ENCODE measurements around the gene TAF4.

The TAF4 gene

DNA sequence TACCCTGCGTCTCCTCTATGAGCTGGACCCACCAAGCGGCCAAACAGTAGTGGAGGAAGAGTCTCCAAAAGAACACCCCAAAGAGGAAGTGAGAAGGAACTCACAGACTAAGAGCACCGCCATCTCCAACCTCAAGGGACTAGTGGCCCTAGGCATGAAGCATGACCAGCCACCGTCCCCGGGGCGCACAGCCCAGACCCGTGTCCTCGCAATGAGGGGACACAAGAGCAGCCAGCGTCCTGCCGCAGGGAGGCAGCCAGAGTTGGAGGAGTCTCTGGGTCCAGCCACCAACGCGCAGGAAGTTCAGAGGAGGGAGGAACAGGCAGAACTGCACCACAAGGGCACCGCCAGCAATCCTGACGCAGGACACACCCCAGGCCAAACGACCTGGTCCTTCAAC lies 72.6 kb downstream of the TAF4 start:
- no peak for ATAC-seq
- TF ChIP-seq TCF4 (CRISPR knock-in tag; IDR thresholded peaks at IDR 0.05; ENCODE audit: borderline replicate concordance) (no peak), ISL1 (CRISPR knock-in tag; IDR thresholded peaks at IDR 0.05) (no peak), ZNF8 (CRISPR knock-in tag; IDR thresholded peaks at IDR 0.05) (no peak), OSR1 (CRISPR knock-in tag; IDR thresholded peaks at IDR 0.05) (no peak), ZC3H10 (CRISPR knock-in tag; IDR thresholded peaks at IDR 0.05) (no peak), PPARA (CRISPR knock-in tag; IDR thresholded peaks at IDR 0.05; ENCODE audit: borderline replicate concordance) (no peak), CSDC2 (CRISPR knock-in tag; IDR thresholded peaks at IDR 0.05) (no peak), SNAI2 (CRISPR knock-in tag; IDR thresholded peaks at IDR 0.05) (no peak), ARNTL (CRISPR knock-in tag; IDR thresholded peaks at IDR 0.05; ENCODE audit: borderline replicate concordance, low read depth) (no peak), ZNF70 (CRISPR knock-in tag; IDR thresholded peaks at IDR 0.05) (no peak), ESRRG (CRISPR knock-in tag; IDR thresholded peaks at IDR 0.05) (no peak), ZFP3 (CRISPR knock-in tag; IDR thresholded peaks at IDR 0.05) (no peak), ZNF565 (CRISPR knock-in tag; conservative IDR thresholded peaks at IDR 0.05; ENCODE audit: low read depth) (no peak)
- TF ChIP-seq, protein P1, sequence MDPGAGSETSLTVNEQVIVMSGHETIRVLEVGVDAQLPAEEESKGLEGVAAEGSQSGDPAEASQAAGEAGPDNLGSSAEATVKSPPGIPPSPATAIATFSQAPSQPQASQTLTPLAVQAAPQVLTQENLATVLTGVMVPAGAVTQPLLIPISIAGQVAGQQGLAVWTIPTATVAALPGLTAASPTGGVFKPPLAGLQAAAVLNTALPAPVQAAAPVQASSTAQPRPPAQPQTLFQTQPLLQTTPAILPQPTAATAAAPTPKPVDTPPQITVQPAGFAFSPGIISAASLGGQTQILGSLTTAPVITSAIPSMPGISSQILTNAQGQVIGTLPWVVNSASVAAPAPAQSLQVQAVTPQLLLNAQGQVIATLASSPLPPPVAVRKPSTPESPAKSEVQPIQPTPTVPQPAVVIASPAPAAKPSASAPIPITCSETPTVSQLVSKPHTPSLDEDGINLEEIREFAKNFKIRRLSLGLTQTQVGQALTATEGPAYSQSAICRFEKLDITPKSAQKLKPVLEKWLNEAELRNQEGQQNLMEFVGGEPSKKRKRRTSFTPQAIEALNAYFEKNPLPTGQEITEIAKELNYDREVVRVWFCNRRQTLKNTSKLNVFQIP (CRISPR knock-in tag; IDR thresholded peaks at IDR 0.05; ENCODE audit: borderline replicate concordance, low read depth), result no peak
- TF ChIP-seq, protein P2, sequence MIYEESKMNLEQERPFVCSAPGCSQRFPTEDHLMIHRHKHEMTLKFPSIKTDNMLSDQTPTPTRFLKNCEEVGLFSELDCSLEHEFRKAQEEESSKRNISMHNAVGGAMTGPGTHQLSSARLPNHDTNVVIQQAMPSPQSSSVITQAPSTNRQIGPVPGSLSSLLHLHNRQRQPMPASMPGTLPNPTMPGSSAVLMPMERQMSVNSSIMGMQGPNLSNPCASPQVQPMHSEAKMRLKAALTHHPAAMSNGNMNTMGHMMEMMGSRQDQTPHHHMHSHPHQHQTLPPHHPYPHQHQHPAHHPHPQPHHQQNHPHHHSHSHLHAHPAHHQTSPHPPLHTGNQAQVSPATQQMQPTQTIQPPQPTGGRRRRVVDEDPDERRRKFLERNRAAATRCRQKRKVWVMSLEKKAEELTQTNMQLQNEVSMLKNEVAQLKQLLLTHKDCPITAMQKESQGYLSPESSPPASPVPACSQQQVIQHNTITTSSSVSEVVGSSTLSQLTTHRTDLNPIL (CRISPR knock-in tag; IDR thresholded peaks at IDR 0.05; ENCODE audit: low read depth), result no peak
- TF ChIP-seq, protein P3, sequence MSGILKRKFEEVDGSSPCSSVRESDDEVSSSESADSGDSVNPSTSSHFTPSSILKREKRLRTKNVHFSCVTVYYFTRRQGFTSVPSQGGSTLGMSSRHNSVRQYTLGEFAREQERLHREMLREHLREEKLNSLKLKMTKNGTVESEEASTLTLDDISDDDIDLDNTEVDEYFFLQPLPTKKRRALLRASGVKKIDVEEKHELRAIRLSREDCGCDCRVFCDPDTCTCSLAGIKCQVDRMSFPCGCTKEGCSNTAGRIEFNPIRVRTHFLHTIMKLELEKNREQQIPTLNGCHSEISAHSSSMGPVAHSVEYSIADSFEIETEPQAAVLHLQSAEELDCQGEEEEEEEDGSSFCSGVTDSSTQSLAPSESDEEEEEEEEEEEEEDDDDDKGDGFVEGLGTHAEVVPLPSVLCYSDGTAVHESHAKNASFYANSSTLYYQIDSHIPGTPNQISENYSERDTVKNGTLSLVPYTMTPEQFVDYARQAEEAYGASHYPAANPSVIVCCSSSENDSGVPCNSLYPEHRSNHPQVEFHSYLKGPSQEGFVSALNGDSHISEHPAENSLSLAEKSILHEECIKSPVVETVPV (CRISPR knock-in tag; IDR thresholded peaks at IDR 0.05), result no peak
- TF ChIP-seq, protein P4, sequence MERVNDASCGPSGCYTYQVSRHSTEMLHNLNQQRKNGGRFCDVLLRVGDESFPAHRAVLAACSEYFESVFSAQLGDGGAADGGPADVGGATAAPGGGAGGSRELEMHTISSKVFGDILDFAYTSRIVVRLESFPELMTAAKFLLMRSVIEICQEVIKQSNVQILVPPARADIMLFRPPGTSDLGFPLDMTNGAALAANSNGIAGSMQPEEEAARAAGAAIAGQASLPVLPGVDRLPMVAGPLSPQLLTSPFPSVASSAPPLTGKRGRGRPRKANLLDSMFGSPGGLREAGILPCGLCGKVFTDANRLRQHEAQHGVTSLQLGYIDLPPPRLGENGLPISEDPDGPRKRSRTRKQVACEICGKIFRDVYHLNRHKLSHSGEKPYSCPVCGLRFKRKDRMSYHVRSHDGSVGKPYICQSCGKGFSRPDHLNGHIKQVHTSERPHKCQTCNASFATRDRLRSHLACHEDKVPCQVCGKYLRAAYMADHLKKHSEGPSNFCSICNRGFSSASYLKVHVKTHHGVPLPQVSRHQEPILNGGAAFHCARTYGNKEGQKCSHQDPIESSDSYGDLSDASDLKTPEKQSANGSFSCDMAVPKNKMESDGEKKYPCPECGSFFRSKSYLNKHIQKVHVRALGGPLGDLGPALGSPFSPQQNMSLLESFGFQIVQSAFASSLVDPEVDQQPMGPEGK (CRISPR knock-in tag; IDR thresholded peaks at IDR 0.05; ENCODE audit: borderline replicate concordance), result no peak
- TF ChIP-seq, protein P5, sequence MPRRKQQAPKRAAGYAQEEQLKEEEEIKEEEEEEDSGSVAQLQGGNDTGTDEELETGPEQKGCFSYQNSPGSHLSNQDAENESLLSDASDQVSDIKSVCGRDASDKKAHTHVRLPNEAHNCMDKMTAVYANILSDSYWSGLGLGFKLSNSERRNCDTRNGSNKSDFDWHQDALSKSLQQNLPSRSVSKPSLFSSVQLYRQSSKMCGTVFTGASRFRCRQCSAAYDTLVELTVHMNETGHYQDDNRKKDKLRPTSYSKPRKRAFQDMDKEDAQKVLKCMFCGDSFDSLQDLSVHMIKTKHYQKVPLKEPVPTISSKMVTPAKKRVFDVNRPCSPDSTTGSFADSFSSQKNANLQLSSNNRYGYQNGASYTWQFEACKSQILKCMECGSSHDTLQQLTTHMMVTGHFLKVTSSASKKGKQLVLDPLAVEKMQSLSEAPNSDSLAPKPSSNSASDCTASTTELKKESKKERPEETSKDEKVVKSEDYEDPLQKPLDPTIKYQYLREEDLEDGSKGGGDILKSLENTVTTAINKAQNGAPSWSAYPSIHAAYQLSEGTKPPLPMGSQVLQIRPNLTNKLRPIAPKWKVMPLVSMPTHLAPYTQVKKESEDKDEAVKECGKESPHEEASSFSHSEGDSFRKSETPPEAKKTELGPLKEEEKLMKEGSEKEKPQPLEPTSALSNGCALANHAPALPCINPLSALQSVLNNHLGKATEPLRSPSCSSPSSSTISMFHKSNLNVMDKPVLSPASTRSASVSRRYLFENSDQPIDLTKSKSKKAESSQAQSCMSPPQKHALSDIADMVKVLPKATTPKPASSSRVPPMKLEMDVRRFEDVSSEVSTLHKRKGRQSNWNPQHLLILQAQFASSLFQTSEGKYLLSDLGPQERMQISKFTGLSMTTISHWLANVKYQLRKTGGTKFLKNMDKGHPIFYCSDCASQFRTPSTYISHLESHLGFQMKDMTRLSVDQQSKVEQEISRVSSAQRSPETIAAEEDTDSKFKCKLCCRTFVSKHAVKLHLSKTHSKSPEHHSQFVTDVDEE (CRISPR knock-in tag; IDR thresholded peaks at IDR 0.05), result no peak

DNA sequence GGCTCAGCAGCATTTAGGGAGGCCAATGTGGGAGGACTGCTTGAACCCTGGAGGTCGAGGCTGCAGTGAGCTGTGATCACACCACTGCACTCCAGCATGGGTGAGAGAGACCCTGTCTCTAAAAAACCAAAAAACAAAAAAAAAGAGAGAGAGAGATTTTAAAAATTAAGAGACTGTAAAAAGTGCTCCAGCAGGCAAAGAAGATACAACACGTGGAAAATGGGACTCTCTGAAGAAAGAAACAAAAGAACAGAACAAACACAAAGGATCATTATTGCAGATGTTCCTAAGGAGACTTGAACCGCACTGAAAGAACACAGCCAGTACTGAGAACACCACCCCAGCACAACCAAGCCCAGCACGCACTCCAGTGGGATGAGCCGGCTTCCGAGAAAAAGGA lies 74.2 kb downstream of the TAF4 start:
- no peak for ATAC-seq
- TF ChIP-seq, protein P3 (CRISPR knock-in tag; IDR thresholded peaks at IDR 0.05), result no peak
- no peak for TF ChIP-seq OSR1 (CRISPR knock-in tag; IDR thresholded peaks at IDR 0.05)
- no peak for TF ChIP-seq GLIS3 (CRISPR knock-in tag; IDR thresholded peaks at IDR 0.05)

DNA sequence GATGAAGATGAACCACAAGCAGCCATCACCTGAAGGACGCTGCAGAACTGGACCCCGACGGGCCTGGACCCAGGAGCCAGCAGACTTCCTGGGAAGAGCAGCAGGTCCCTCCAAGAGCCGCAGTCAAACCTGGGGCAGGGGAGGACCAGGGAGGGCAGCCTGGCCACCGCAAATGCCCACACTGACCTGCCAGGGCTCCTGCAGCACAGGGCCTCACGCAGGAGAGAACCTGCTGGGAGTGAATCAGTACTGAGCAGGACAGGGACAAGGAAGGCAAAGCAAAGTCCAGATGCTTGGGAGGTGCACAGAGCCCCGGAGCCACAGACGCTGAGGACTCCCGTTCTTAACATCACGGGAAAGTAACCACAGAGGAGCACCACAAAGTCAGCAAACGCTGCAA lies 75.2 kb downstream of the TAF4 start:
- TF ChIP-seq, protein P1 (CRISPR knock-in tag; IDR thresholded peaks at IDR 0.05; ENCODE audit: borderline replicate concordance, low read depth), result no peak
- TF ChIP-seq ESRRG (CRISPR knock-in tag; IDR thresholded peaks at IDR 0.05) (no peak), ZFP30 (CRISPR knock-in tag; IDR thresholded peaks at IDR 0.05) (no peak), OSR1 (CRISPR knock-in tag; IDR thresholded peaks at IDR 0.05) (no peak), TOX (CRISPR knock-in tag; IDR thresholded peaks at IDR 0.05; ENCODE audit: borderline replicate concordance) (no peak)
- no peak for ATAC-seq
